NCI-H2107 treated with DMSO at 0.1 percent for 48 hours (cell line): ENCODE measurements around the gene PTPRN2.
"Not testable (repeated sequence)": the region's sequence is repeated elsewhere in the genome, so short reads cannot be mapped to it uniquely, and the experiment has no call there.

Experiments used
- DNase-seq: peaks from one replicate; lab custom pipeline; 2025; ENCODE audit not compliant: unreplicated experiment; lab: John Stamatoyannopoulos, UW

PTPRN2 gene

GRCh38 chr7:158261362-158262235, 326.0 kb downstream of the PTPRN2 start:
- DNase-seq: no peak

- DNase-seq: no peak
Observed at GRCh38 chr7:158260567-158261361, 326.9 kb downstream of the PTPRN2 start.

GRCh38 chr7:158259671-158260418, 327.8 kb downstream of the PTPRN2 start:
- no peak for DNase-seq

- no peak for DNase-seq
Observed at GRCh38 chr7:158259141-158259540, 328.5 kb downstream of the PTPRN2 start.

GRCh38 chr7:158258411-158259130, 329.1 kb downstream of the PTPRN2 start:
- no peak for DNase-seq

GRCh38 chr7:158257516-158258410, 329.9 kb downstream of the PTPRN2 start:
- DNase-seq: no peak

GRCh38 chr7:158257001-158257400, 330.6 kb downstream of the PTPRN2 start:
- no peak for DNase-seq

GRCh38 chr7:158256091-158256816, 331.4 kb downstream of the PTPRN2 start:
- no peak for DNase-seq

GRCh38 chr7:158255558-158255957, 332.1 kb downstream of the PTPRN2 start:
- no peak for DNase-seq

- no peak for DNase-seq
Observed at GRCh38 chr7:158255156-158255555, 332.5 kb downstream of the PTPRN2 start.

- DNase-seq: not testable (repeated sequence)
Observed at GRCh38 chr7:158253670-158254045, 334.0 kb downstream of the PTPRN2 start.

- no peak for DNase-seq
Observed at GRCh38 chr7:158252837-158253669, 334.6 kb downstream of the PTPRN2 start.

GRCh38 chr7:158252081-158252836, 335.4 kb downstream of the PTPRN2 start:
- DNase-seq: no peak

GRCh38 chr7:158251061-158251965, 336.3 kb downstream of the PTPRN2 start:
- DNase-seq: no peak

GRCh38 chr7:158249692-158250091, 337.9 kb downstream of the PTPRN2 start:
- DNase-seq: no peak

GRCh38 chr7:158248816-158249215, 338.8 kb downstream of the PTPRN2 start:
- DNase-seq: no peak
